ENCODE measurements around the gene TMEM52. TPM values are rescaled to one million over a fixed set of nuclear protein-coding genes. Genes with fewer than 3 reads are reported as not detected.

Gene TMEM52
- total RNA-seq, 4 donors from 2014 or later = 1.7 TPM; not detected in 3

DNA sequence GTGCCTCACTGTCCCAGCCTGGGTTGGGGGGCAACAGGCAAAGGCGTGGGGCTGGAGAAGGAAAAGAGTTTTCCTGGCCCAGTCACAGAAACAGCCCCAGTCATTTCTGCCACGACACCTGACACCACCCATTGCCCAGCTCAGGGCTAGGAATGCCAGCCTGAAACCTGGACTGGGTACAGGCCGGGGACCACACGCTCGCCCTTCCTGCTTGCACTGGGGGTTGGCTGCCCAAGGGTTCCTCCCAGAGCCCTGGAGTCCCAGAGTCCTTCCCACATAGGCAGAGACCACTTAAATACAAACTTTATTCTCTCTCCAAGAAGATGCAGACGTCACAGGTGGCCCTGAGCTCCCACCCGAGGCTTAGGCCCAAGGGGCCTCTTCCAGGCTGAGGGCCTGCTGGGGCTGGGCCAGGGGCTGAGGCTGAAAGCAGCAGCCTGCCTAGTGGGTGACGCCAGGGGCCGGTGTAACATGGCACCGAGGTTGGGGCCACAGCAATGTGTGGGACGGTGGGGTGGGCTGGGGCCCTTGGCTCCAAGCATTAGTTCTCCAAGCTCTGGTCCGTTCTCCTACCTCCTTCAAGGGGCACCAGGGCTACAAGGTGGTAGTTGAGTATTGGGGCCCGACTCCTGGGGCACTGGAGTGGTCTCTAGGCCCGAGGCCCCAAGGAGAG, 1.6 kb downstream of the TMEM52 start:
- H3K27ac ChIP-seq = no peak overlapping the region
- no peaks in the 10 kb centered on the region for H3K9me3 ChIP-seq
- DNase-seq = no peak
- H3K27me3 ChIP-seq = no peaks in the 10 kb centered on the region
- no peaks in the 10 kb centered on the region for H3K36me3 ChIP-seq
- intact Hi-C loops (cut with DNase I; ENCODE audit: low total_unique reads) = no loop called here
- TF ChIP-seq, protein P1, sequence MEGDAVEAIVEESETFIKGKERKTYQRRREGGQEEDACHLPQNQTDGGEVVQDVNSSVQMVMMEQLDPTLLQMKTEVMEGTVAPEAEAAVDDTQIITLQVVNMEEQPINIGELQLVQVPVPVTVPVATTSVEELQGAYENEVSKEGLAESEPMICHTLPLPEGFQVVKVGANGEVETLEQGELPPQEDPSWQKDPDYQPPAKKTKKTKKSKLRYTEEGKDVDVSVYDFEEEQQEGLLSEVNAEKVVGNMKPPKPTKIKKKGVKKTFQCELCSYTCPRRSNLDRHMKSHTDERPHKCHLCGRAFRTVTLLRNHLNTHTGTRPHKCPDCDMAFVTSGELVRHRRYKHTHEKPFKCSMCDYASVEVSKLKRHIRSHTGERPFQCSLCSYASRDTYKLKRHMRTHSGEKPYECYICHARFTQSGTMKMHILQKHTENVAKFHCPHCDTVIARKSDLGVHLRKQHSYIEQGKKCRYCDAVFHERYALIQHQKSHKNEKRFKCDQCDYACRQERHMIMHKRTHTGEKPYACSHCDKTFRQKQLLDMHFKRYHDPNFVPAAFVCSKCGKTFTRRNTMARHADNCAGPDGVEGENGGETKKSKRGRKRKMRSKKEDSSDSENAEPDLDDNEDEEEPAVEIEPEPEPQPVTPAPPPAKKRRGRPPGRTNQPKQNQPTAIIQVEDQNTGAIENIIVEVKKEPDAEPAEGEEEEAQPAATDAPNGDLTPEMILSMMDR (IDR thresholded peaks at IDR 0.05) = no peak
- no peak overlapping the region for H3K4me3 ChIP-seq
- peaks cover 0 to 14% of the 10 kb centered on the region in 2 donors for H3K4me1 ChIP-seq

DNA sequence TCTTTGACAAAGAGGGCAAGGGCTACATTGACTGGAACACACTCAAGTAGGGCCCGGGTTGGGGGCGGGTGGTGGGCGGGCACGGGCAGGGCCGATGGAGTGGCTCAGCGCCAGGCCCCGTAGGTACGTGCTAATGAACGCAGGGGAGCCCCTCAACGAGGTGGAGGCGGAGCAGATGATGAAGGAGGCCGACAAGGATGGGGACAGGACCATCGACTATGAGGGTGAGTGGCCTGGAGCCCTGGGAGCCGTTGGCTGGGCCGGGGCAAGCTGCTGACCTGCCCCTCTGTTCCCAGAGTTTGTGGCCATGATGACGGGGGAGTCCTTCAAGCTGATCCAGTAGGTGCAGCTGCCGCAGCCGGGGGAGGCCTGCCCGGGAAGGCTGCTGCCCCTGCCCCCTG, 2.2 kb downstream of the TMEM52 start:
- Histone ChIP-seq H3K36me3 (no peaks in the 10 kb centered on the region), H3K4me3 (no peak overlapping the region), H3K4me1 (peaks cover 0 to 14% of the 10 kb centered on the region in 2 donors), H3K27ac (no peak overlapping the region), H3K9me3 (no peaks in the 10 kb centered on the region), H3K27me3 (no peaks in the 10 kb centered on the region)
- no peak for TF ChIP-seq POLR2A (IDR thresholded peaks at IDR 0.05)
- TF ChIP-seq, protein P1 (IDR thresholded peaks at IDR 0.05) = no peak
- no peak for DNase-seq
- intact Hi-C loops (cut with DNase I; ENCODE audit: low total_unique reads) = no loop called here

DNA sequence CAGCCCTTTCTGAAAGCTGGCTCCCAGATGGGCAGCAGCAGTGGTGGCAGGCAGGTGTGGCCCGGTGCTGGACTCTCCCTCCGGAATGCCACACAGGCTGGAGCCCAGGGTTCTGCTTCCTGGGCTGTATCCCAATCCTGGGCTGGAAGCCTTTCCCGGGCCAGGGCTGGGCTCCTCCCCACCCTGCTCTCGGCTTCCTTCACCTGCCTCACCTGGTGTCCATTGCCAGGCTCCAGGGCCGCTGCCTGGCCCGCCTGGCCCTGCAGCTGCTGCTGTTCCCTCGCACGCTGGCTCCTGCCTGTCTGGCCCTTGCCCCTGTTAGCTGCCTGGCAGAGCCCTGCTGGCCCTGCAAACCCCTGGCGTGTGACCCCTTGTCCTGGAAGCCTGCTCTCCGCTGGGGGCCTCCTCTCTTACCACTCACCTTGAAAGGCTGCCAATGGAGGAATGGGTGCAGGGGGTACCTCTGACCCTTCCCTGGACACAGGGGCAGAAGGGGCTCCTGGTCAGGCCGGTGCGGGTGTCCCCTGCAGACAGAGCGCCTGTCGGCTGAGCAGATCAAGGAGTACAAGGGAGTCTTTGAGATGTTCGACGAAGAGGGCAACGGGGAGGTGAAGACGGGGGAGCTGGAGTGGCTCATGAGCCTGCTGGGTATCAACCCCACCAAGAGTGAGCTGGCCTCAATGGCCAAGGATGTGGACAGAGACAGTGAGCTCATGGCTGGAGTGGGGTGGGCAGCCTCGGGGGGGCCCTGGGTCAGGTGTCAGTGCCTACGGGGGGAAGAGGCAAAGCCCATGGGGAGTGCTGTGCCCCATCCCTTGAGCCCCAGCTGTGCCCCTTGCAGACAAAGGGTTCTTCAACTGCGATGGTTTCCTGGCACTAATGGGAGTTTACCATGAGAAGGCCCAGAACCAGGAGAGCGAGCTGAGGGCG, 2.9 kb downstream of the TMEM52 start:
- Histone ChIP-seq H3K27me3 (no peaks in the 10 kb centered on the region), H3K9me3 (no peaks in the 10 kb centered on the region), H3K27ac (no peak overlapping the region), H3K4me3 (no peak overlapping the region), H3K36me3 (no peaks in the 10 kb centered on the region), H3K4me1 (peaks cover 0 to 14% of the 10 kb centered on the region in 2 donors)
- TF ChIP-seq, protein P1 (IDR thresholded peaks at IDR 0.05) = no peak
- TF ChIP-seq POLR2A (IDR thresholded peaks at IDR 0.05) = no peak
- intact Hi-C loops (cut with DNase I; ENCODE audit: low total_unique reads) = no loop called here
- DNase-seq = no peak

DNA sequence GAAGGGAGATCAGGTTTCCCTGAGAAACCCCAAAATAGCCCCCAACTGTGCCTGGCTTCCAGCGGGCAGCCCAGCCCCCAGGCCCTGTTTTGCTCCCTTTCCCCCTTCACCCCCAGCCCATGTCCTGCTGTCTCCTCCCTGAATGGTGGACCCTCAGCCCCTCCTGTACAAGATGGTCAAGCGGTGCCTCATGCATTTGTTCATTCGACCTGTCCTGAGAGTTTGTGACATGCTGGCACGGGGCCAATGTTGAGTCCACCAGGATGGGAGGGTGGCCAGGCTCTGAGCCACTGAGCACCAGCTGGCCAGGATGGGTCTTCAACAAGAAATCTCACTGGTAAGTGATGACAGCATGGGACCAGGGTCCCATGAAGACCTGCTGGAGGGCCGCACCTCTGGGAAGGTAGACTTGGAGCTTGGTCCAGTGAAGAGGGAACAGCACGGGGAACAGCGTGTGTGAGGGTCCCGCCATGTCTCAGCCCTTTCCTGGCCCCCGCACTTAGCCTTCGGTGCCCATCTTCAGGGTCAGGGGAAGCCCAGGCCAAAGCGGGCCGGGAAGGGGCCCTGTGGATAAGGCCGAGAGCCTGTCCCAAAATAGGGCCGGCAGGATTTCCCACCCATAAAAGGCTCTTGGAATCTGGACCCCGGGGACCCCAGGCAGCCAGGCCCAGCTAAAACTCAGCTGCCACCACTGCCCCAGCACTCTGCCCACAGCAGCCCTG, 3.9 kb downstream of the TMEM52 start, which contains the start of gene CALML6:
Gene CALML6 (plus strand): TSS at position 290 of the 722 bp plus-strand sequence. CDS start 21 bp downstream, at position 311.
- Histone ChIP-seq H3K4me1 (peaks cover 0 to 14% of the 10 kb centered on the region in 2 donors), H3K36me3 (no peaks in the 10 kb centered on the region), H3K27ac (no peak within 1 kb of the TSS), H3K9me3 (no peaks in the 10 kb centered on the region), H3K4me3 (no peak within 1 kb of the TSS), H3K27me3 (no peaks in the 10 kb centered on the region)
- TF ChIP-seq, protein P1 (IDR thresholded peaks at IDR 0.05) = no peak
- no peak for TF ChIP-seq POLR2A (IDR thresholded peaks at IDR 0.05)
- intact Hi-C loops (cut with DNase I; ENCODE audit: low total_unique reads) = no loop called here
- DNase-seq = no peak
